Activated gamma-delta T cell treated with anti-CD3 and anti-CD28 coated beads, Interleukin-2, amount 50 U/mL, for 16 hours (primary cell): ENCODE data around the gene GREB1.

Source experiments
- DNase-seq: peaks from one replicate; pipeline ENCODE4 v3.0.0-alpha.2; 2020; ENCODE audit warnings: low read depth

Gene GREB1

DNA sequence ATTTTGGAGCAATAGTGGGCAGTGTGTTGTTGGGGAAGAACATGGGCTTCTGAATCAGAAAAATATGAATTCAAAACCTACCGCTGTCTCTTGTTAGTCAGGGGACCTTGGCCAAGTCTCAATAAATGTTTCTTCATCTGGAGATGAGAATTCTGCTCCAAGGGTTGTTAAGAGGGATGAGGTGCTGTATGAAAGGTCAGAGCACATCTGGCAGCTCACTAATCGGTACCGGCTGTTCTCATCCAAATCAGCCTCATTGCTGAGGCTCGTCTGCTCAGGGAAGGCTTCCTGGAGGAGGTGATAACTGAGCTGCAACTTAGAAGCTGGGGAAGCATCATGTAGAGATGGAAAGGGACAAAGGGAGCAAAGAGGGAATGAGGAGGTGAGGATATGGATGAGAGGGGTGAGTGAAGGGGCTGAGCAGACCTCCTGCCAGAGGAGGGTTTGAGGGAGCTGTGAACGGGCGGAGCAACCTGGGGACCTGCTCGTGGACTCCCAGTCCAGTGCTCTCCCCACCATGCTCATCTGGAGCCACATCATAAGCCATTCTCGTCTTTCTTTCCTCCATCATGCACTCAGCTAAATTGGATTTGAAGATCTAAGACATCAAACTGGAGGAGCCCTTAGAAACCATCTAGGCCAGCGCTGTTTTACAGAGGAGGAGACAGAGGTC is 47.4 kb downstream of the GREB1 start:
- DNase-seq = no peak

DNA sequence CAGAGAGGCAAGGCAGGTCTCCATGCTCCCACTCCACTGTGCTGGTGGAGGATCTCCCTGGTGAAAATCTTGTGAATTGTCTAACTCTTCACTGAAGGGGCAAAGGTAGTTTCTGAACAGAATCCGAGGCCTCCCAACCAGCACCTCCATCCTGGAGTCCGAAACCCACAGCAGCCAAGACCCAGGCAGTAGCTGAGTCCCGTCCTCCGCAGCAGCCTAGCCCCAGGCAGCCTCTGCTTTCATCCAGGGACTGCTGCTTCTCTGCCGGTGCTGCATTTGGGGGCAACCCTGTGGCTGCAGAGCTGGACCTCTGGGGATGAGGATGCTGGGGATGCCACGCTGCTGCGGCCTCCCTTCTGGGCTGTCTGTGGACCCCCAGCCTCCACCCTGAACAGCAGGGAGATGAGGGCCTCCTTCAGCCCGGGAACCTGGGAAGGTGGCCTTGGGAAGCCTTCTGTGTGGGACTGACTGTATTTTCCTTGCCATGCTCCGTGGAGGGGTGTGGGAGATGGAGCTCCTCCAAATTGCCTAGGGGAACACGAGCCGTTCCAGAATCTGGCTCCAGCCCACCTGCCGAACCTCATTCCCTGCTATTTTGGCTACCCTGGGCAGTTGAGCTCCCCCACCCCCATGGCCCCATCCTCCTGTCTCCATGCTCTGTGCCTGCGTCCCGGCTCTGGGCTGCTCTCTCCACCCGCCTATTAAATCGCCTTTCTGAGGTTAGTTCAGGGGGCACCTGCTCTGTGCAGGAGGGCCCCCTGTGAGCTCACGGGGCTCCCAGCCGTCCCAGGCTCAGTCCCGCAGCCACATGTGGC is 48.2 kb downstream of the GREB1 start:
- no peak for DNase-seq

DNA sequence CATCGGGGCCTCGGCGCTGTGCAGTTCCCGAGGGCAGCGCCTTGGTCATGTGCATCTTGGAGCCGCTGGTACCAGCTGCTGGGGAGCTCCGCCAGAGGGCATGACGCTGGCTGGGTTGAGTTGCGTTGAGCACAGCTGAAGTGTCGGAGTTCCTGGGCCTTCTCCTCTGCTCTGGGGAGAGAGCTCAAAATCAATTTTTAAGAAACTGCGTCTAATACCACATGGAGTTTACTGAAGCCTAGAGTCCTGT is 48.7 kb downstream of the GREB1 start:
- no peak for DNase-seq

DNA sequence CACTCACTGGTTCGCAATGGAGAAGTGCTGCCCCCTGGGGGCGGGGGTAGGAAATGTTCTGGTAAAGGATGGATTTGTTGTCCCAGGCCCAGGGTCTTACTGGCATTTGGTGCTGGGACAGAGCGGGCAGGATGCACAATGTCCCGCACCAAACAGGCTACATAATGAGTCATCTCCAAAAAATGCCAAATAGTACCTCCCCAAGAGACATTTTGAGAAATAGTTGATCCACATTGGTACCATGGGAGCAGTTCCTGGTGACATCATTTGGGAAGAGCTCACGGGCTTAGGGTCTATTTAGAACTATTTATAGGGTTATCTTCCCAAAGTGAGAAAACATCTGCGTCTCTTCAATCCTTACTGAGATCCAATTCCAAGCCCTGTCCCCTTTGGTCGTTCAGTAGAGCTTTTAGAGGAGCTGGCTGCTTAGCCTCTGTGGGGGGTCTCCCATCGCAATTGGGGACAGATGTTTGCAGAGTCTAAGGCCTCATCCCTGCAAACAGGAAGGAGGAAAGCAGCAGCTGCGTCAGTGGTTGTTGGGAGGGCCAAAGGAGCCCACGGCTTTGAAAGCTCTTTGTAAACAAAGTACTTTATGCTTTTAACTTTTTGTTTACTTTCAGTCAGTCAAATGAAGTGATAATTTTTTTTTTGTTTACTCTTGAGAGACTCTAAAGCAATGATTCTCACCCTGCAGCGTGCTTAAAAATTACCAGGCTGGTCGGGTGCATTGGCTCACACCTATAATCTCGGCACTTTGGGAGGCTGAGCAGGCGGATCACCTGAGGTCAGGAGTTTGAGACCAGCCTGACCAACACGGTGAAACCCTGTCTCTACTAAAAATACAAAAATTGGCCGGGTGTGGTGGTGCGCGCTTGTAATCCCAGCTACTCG is 49.3 kb downstream of the GREB1 start:
- peak; percentile 19 for DNase-seq

DNA sequence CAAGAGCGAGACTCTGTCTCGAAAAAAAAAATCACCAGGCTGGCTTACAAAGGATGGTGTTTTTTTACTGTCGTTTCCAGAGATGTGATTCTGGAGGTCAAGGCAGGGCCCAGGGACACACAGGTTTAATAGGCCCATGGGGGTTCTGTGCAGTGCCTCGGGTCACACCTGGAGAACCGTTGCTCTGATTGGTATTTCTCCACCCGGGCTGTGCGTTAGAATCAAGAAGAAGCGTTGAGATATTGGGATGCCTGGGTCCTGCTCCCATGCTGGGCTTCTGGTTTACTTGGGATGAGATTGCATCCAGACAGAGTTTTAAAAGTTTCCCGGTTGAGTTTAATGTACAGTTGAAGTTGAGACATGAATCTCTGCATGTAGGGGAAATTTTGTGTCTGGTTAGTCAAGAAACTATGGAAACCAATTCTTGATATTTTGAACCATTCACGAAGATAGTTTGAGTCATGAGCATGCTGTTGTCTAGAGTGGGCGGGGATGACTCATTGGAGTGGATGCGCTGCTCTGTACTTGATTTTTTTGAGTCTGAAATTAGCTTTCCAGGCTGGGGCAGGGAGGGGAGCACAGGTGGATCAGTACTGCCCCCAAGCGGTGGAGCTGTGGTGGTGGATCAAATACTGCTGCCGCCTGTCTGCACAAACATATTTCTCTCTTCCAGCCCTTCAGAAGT is 50.1 kb downstream of the GREB1 start:
- peak; percentile 70 for DNase-seq

DNA sequence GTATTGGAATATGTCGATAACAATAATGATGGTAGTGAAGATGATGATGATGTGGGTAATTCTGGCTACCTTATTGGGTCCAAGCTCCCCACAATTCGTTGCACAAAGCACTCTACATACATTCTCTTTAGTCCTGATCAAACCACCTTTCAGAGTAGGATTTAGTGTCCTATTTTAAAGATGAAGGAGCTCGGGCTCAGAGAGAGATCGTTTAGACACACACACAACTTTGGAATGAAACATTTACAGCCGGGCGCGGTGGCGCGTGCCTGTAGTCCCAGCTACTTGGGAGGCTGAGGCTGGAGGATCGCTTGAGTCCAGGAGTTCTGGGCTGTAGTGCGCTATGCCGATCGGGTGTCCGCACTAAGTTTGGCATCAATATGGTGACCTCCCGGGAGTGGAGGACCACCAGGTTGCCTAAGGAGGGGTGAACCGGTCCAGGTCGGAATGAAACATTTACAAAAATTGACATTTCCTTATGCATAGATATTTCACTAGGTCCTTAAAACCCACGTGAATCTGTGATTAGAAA is 50.7 kb downstream of the GREB1 start:
- no peak for DNase-seq

DNA sequence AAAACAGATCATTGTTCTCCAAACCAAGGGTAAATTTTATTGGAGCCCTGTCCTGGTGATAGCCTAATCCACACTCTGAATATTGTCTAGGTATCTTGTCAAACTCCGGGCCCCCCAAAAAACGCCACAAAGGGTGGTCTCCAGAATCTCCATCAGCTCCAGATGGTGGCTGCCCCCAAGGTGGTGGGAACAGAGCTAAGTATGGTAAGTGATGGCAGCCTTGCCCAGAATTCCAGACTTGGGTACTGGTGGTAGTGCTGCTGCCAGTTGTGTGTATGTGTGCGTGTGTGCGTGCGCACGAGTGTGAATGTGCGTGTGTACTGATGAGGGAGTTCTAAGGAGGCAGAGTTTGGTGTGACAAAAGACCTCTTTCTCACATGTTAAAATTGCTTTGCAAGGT is 51.2 kb downstream of the GREB1 start:
- DNase-seq = no peak

DNA sequence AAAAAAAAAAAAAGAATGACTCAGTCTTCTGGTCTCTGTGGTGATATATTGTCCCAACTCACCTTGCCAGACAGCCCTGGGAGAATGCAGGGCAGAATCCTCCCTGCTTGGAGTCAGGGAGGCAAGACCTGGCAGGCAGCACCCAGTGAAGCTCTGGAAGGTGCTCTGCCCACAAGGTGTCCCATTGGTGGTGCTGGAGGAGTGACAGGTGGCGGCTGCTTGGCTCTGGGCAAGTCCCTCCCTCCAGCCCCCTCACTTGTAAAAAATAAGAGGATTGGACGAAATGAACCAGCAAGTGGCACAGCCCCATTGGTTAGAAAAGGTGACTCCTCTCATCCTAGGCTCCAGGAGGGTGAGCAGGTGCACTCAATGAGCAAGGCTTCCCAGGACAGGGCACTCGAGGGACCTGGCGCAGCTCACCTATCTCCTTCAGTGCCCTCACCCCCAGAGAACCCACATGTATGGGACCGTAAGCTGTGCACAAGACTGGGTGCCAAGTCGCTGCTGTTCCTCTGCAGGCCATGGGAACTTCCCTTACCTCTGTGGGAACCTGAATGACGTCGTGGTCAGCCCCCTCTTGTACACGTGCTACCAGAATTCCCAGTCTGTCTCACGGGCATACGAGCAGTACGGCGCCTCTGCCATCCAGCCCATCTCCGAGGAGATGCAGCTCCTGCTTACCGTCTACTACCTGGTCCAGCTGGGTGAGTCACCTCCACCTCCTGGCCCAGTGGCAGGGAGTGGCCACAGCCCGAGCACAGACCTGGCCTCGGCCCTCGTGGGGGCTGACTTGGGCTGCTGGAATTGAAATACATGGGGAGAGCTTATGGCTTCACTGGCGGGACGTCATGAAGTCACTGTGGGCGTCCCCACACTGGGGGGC is 54.6 kb downstream of the GREB1 start:
- no peak for DNase-seq

DNA sequence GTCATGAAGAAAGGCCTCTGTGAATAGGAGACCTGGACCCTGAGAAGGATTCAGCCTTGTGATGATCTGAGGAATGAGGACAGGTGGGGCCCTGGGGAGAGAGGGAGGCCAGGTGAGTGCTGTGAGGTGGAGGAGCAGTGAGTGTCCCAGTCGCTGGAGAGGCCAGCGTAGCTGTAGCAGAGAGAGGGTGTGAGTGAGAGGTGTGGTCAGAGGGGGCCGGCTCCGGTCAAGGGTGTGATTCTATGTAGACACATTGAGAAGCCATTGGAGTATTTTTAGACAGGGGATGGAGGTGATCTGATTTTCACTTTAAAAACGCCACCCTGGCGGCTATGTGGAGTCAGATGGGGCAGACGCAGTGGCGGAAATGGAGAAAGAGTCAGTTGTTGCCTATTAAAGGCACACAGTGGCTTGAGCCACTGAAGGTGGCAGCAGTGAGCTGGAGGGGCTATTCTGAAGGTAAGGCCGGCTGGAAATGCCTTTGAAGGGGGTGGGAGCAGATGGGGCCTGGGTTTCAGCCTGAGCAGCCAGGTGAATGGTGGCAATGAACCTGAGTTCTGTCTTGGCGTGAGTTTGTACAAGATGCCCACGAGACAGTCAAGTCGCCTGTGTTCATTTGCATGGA is 55.6 kb downstream of the GREB1 start:
- DNase-seq = no peak

DNA sequence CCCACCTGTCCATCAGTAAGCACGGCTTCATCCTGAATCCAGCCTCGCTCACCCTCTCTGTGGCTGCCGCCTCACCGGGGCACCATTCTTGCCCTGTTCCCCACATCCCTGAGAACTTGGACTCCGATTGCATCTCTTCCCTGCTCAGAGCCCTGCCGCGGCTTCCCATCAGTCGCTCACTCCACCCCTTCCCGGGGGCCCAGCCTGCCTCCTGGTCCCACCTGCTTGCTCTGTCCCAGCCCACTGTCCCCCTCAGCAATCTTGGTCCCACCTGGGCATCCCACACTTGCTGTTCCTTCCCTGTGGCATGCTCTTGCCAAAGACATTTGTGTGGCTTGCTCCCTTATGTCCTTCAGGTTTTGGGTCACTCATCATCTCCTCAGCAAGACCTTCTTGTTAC is 56.3 kb downstream of the GREB1 start:
- DNase-seq = no peak

DNA sequence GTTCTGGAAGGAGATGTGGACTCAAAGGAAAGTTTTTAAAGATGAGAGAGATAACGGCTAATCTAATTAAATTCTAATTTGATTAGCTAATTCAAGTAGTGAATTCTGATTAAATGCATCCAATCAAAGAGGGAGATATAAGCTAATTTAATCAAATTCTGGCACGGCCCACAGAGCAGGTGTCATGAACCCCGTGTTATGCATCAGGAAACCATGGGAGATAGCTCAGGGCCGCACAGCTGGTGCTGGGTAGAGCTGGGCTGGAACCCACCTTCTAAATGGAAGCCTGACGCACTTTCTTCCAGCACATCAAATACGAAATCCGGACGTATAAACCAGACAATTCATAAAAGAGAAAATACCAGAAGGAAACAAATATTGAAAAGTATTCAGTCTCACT is 57.2 kb downstream of the GREB1 start:
- no peak for DNase-seq

DNA sequence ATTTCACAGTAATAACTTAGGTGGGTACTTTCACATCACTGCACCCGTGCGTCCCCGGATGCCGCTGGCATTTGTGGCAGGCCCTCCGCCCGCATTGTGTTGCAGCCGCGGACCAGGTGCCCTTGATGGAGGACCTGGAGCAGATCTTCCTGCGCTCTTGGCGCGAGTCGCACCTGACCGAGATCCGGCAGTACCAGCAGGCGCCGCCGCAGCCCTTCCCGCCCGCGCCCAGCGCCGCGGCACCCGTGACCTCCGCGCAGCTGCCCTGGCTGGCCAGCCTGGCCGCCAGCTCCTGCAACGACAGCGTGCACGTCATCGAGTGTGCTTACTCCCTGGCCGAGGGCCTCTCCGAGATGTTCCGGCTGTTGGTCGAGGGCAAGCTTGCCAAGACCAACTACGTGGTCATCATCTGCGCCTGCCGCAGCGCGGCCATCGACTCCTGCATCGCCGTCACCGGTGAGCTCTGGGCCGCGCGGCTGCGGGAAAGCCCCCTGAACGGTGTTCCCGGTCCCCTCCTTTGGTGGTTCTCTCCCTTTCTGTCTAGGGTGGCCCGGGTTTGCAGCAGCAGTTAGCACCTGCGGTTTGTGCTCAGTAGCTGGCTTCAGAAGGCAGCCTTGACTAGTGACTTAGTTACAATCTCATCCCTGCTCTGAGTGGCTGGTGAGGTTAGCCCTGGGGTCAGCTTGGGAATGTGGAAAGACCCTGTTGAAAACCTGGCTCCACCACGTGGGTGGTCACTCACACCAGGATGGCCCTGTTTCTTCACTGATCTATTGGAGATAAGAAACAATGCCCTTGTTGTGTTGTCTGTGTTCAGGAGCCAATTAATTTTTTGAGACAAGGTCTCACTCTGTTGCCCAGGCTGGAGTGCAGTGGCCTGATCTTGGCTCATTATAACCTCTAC is 59.1 kb downstream of the GREB1 start:
- DNase-seq = no peak

DNA sequence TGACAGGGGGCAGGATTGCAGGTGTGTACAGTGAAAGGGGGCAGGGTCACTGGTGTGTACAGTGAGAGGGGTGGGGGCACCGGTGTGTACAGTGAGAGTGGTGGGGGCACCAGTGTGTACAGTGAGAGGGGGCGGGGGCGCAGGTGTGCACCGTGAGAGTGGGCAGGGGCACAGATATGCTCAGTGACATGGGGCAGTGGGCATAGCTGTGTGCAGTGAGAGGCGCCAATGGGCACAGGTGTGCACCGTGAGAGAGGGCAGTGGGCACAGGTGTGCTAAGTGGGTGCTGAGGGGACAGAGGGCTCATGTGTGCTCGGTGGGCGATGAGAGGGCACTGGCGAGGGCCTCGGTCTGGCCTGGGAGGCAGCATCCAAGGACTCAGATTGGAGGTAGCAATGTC is 63.0 kb downstream of the GREB1 start:
- no peak for DNase-seq

DNA sequence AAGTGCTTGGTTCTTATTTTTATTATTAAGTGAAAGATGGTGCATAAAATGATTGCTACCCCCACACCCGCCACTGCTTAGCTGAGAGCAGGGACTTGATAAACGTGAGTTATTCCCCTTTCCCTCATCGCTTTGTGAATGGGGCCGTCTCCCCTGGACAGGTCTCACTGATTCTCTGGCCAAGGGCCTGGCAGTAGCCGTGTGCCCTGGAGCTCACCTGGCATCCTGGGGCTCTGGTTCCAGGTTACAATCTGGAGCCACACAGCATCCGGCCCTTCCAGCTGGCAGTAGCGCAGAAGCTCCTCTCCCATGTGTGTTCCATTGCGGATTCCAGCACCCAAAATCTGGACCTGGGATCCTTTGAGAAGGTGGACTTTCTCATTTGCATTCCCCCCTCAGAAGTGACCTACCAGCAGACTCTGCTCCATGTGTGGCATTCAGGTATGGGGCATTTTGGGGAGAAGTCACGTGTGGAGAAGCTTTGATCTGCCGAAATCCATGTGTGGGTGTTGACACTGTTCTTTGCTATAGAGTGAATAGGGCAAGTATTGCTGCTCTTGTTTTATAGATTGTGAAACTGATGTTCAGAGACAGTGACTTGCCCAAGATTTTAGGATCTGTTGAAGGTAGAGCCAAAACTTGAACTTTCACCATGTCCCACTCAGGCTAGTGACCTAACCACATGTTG is 63.8 kb downstream of the GREB1 start:
- no peak for DNase-seq

DNA sequence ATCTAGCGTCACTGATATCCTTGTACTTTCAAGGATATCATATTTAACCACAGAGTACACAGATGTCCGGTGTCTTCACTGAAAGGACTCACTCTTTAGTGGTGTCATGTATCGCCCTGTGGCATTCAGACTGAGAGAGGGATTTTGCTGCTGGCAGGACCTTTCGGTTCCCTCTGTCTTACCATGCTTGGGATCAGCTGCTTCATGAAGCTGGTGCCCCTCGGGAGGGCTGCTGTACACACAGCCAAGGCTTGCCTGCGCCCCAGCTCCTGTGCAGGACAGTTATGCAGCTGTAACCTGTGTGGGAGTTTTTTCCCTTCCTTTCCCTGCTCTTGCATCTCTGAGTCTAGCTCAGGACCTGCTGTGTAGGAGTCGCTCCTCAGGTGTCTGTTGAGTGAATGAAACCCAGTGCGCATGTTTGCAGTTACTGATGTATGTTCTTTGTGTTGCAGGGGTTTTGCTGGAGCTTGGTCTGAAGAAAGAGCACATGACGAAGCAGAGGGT is 64.4 kb downstream of the GREB1 start:
- no peak for DNase-seq

DNA sequence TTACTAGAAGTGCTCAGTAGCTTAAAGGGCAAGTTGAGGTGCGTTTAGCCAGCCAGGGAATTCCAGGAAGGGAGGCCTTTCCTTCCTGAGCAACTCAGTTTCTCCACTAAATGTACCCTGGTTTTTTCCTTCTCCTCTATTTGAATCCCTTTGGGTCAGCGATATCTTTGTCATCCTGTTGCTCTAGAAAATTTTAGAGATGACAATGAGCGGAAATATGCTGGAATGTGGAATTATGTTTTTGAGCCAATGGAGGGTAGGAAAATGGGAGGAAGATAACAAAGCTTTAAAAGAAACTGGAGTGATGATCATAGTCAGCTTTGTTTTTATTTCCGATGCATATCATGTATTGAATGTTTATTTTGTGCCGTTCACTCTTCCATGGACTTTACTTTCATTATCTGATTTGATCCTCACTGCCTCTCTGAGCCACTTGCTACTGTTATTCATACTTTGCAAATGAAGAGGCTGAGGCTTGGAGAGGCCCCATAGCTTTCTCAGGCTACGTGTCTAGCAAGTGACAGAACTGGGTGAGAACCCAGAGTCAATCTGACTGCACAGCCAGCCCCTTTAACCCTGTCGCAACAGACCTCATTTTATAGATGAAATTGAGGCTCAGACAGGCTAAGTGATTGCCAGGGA is 68.8 kb downstream of the GREB1 start:
- DNase-seq = no peak

DNA sequence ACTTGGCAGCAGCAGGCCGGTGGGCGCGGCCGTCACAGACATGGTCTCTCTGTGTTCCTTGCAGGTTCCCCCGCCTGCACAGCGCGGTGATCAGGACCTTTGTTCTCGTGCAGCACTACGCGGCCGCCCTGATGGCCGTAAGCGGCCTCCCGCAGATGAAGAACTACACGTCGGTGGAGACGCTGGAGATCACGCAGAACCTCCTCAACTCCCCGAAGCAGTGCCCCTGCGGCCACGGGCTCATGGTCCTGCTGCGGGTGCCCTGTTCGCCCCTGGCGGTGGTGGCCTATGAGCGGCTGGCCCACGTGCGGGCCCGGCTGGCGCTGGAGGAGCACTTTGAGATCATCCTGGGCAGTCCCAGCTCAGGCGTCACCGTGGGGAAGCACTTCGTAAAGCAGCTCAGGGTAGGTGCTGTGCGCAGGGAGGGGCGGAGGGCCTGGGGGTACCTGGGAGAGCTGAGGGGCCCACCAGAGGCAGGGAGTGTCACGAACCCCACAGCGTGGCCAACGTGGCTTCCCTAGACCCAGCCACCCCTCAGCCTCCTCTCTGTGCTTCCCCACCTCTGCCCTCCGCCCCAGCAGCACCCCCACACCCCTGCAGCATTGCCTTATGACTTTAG is 76.9 kb downstream of the GREB1 start:
- DNase-seq = no peak

DNA sequence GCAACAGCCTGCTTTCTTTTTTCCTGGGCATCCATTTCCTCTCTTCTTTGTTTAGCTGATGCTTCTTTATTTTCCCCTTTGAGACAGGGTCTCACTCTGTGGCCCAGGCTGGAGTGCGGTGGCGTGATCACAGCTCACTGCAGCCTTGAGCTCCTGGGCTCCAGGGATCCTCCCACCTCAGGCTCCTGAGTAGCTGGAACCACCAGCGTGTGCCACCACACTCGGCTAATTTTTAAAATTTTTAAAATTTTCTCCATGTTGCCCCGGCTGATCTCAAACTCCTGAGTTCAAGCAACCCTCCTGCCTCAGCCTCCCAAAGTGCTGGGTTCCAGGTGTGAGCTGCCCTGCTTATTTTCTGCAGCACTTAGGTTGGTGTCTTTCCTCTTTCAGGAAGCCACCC is 77.4 kb downstream of the GREB1 start:
- no peak for DNase-seq
